GM23248 (cell line): ENCODE results near the gene NEK6.

Experiments
- EZH2 ChIP-seq: fragments of 200-600 bp; sonication (generic); IDR thresholded peaks from 2 replicates; pipeline ENCODE4 v1.6.1; 2018; ENCODE audit warnings: antibody characterized with exemption, mild to moderate bottlenecking; ENCODE audit not compliant: insufficient read depth, poor library complexity, severe bottlenecking
- EZH2phosphoT487 ChIP-seq: fragments of 200-600 bp; sonication (generic); IDR thresholded peaks from 2 replicates; pipeline ENCODE4 v1.6.1; 2018; ENCODE audit warnings: antibody characterized with exemption, moderate library complexity, mild to moderate bottlenecking, low read depth; ENCODE audit not compliant: insufficient read depth

DNA sequence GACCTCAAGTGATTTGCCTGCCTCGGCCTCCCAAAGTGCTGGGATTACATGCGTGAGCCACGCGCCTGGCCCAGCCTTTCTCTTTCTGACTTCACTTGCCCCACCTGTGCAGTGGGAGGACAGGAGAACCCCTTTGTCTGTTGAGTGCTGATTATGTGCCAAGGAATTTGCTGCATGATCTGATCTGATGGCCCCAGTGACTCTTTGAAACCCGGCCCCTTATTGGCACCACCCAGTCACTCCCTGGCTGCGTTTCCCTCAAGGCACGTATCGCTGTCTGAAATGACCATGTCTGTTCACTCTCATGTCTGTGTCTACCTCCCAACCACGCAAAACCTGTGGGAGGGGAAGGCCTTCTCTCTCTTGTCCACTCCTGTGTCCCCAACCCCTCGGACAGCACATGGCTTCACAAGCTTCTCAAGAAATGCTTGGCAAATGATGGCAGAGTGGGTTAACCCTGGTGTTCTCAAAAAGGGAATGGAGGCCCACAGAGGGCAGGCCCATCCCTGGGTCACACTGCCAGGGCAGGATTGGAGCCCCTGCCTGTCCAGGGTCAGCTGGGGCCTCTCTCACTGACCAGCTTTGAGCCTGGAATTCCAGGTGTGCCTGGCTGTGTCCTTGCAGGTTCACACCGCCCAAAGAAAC, 21.9 kb downstream of the NEK6 start:
- no peak for TF ChIP-seq EZH2
- no peak for TF ChIP-seq EZH2phosphoT487
